Measurements from ENCODE around the gene ATP8A2.

The ATP8A2 gene

DNA sequence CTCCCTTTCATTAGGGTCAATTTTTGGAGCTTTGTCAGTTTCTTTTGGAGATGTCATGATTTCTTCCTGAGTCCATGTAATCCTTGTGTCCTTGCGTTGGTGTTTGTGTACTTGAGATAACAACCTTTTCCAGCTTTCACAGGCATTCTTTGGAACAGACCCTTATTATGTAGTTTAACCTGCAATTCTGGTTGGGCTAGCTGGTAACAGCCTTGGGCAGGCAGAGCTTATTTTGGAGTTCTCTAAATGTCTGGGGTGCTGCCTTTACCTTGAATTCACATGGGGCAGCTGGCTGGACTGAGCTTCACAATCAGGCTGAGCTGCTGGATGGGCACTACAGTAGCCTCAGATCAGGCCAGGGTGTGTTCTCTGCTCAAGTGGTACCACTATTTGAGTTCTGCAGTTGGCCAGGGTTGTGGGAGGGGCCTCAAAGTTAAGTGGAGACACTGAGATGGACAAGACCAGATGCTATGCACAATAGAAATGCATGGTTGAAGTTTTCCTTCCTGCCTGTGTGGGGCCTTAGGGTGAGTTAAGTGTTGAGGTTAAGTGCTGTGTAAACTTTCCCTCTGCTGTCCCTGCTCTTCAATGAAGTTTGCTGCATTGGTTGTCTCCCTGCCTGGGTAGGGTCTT, 277.3 kb downstream of the ATP8A2 start:
- no peak overlapping the region for H3K27ac ChIP-seq
- TF ChIP-seq, protein P1, sequence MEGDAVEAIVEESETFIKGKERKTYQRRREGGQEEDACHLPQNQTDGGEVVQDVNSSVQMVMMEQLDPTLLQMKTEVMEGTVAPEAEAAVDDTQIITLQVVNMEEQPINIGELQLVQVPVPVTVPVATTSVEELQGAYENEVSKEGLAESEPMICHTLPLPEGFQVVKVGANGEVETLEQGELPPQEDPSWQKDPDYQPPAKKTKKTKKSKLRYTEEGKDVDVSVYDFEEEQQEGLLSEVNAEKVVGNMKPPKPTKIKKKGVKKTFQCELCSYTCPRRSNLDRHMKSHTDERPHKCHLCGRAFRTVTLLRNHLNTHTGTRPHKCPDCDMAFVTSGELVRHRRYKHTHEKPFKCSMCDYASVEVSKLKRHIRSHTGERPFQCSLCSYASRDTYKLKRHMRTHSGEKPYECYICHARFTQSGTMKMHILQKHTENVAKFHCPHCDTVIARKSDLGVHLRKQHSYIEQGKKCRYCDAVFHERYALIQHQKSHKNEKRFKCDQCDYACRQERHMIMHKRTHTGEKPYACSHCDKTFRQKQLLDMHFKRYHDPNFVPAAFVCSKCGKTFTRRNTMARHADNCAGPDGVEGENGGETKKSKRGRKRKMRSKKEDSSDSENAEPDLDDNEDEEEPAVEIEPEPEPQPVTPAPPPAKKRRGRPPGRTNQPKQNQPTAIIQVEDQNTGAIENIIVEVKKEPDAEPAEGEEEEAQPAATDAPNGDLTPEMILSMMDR (IDR thresholded peaks at IDR 0.05): no peak
- no peak for TF ChIP-seq ZFX (IDR thresholded peaks at IDR 0.05; ENCODE audit: borderline replicate concordance)

DNA sequence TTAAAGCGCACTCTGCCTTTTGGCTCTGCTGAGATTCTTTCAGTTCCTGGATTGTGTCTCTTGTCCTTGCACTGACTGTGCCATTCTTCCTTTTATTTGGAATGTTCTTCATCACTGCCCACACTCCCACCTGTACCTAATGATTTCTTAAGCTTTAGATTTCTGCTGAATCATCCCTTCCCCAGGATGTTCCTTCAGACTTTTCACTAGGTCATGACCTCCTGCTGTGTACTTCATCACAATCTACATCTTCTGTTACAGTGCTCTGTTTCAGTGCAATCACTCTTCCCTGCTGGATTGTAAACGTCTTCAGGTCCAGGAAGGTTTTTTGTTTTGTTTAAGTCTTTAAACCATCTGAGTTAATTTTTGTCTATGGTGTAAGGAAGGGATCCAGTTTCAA, 281.0 kb downstream of the ATP8A2 start:
- TF ChIP-seq, protein P1 (IDR thresholded peaks at IDR 0.05): no peak
- no peak for TF ChIP-seq ZFX (IDR thresholded peaks at IDR 0.05; ENCODE audit: borderline replicate concordance)
- no peak overlapping the region for H3K27ac ChIP-seq

DNA sequence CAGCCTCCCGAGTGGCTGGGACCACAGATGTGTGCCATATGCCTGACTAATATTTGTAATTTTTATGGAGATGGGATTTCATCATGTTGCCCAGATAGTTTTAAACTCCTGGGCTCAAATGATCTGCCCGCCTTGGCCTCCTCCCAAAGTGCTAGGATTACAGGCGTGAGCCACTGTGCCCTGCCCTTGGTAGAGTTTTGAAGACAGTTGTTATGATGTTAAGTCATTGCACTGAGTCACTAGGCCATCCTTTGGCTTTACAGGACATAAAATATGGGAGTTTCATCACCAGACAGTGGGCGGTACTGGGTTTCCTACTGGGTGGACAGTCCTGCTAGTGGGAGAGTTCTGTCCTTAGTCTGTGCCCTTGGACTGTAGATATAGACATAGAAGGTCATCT, 282.5 kb downstream of the ATP8A2 start:
- H3K27ac ChIP-seq: no peak overlapping the region
- TF ChIP-seq ZFX (IDR thresholded peaks at IDR 0.05; ENCODE audit: borderline replicate concordance): no peak
- TF ChIP-seq, protein P1 (IDR thresholded peaks at IDR 0.05): no peak

DNA sequence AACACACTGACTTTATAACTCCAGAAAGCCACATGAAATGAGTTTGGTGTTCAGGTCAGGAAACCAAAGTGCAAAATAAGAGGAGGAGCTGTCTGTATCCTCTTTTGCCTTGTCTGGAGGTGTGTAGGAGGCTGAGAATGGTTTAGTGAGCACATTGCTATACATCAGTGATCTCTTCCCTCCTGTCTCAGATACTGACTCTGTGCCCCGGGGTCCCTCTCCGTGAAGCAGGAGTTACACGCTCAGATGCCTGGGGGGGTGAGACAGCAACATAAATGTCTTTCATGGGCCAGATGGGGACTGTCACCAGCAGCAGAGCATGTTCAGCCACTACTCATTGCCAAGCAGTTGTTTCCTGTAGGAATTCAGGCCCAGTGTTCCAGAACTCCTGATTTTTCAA, 285.4 kb downstream of the ATP8A2 start:
- H3K27ac ChIP-seq: no peak overlapping the region

DNA sequence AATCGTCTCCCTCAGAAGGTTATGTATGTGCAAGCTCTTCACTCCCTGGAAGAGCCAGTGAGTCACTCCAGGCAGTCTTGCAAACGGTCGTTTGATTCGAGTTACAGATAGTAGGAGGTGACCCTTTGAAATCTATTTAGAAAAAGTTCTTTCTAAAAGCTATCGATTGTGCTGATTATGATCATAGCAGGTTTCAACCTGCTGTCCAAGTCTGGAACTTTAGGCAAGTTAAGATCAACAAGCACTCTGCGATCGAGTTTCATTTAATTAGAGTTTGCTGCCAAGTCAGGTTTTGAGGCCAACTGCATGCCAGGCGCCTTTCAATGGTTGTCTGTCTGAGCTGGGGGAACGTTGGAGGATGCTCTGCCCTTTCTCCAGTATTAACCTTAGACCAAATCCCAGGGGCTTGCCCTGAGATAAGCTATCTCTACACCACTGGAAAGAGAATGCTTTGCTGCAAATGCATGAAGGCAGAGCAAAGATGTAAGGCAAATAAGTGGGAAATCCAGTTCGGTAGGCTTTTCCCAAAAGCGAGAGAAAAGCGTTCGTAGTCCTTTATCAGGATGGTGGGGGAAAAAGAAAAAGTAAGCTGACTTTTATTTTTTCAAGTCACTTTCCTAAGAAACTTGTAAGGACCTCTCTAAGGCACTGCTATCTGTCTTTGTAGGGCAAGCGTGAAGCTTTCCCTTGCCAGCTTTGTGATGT, 287.5 kb downstream of the ATP8A2 start:
- TF ChIP-seq, protein P1 (IDR thresholded peaks at IDR 0.05): no peak
- TF ChIP-seq ZFX (IDR thresholded peaks at IDR 0.05; ENCODE audit: borderline replicate concordance): no peak
- no peak overlapping the region for H3K27ac ChIP-seq

More for the DNA sequence above, 285.4 kb downstream of the ATP8A2 start:
- TF ChIP-seq, protein P1 (IDR thresholded peaks at IDR 0.05): no peak
- TF ChIP-seq ZFX (IDR thresholded peaks at IDR 0.05; ENCODE audit: borderline replicate concordance): no peak

DNA sequence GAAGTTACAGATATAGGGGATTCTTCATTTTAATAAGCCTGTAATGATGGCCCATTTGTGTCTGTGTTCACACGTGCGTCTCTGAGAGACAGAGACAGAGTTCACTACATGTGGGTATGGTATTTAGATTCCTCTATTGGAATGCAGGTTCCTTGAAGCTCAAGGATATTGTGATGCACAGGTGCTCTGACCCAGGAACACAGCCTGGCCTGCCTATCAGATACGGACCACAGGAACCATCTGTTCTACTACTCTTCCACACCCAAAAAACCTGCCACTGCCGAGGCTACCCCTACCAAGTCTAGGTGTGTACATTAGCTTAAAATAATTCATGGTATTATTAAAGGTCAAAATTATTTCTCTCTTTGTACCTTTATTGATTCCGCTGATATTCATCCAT, 289.2 kb downstream of the ATP8A2 start:
- H3K27ac ChIP-seq: no peak overlapping the region
- TF ChIP-seq, protein P1 (IDR thresholded peaks at IDR 0.05): no peak
- TF ChIP-seq ZFX (IDR thresholded peaks at IDR 0.05; ENCODE audit: borderline replicate concordance): no peak

DNA sequence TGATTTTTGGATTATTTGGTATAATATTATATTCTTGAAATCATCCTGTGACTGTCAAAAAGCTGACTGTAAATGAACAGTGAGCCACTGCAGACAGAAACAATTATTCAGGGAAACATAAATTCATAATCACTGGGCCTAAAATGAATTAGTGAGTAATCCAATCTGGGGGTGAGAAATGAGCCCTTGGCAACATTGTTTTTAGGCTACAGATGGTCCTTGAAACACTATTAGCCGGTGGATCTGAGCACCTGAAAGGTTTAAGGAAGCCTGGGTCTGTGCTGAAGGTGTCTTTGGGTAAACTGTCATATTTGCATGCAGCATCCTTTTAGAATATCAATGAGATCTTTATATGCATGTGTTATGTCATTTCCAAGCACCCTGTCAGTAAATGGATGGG, 290.7 kb downstream of the ATP8A2 start:
- no peak overlapping the region for H3K27ac ChIP-seq
- no peak for TF ChIP-seq ZFX (IDR thresholded peaks at IDR 0.05; ENCODE audit: borderline replicate concordance)
- TF ChIP-seq, protein P1 (IDR thresholded peaks at IDR 0.05): no peak

All from 22Rv1 (cell line).